CD14-positive monocyte (primary cell): Measurements from ENCODE around the gene ANK2. TPM values are rescaled to one million over a fixed set of nuclear protein-coding genes. Genes with fewer than 3 reads are reported as not detected.

Experiments used
- DNase-seq, 3 donors: peaks; one replicate each; pipeline ENCODE4 v3.0.0-alpha.2; 2011 to 2022
- H2AFZ ChIP-seq: 2 replicates; pipeline ENCODE4 v1.6.0; 2012; ENCODE audit warnings: mild to moderate bottlenecking, low read depth, low read length, inconsistent platforms; ENCODE audit not compliant: insufficient read depth, poor library complexity, severe bottlenecking
- H3K27ac ChIP-seq, 2 donors: 1 replicate in 1 of 2; 2 replicates in 1 of 2; pipeline ENCODE4 v1.5.1; 2012 to 2013; ENCODE audit warnings: low read length in 2 of 2, control low read depth in 1 of 2, inconsistent platforms in 1 of 2, low read depth in 1 of 2, mild to moderate bottlenecking in 1 of 2
- H3K27me3 ChIP-seq, 2 donors: one replicate each; pipeline versions ENCODE4 v1.6.0 to v1.6.1; 2011 to 2013; ENCODE audit warnings: low read length in 2 of 2; ENCODE audit not compliant: control insufficient read depth in 2 of 2, insufficient read depth in 2 of 2
- H3K36me3 ChIP-seq, 2 donors: replicated peaks in 1 of 2; 1 replicate in 1 of 2; 2 replicates in 1 of 2; pipeline versions ENCODE4 v1.5.1 to v1.6.1; 2012 to 2013; ENCODE audit warnings: low read length in 2 of 2, control low read depth in 1 of 2, inconsistent platforms in 1 of 2, mild to moderate bottlenecking in 1 of 2; ENCODE audit not compliant: insufficient read depth in 2 of 2, control insufficient read depth in 1 of 2
- H3K4me1 ChIP-seq, 2 donors: 1 replicate in 1 of 2; 2 replicates in 1 of 2; pipeline versions ENCODE4 v1.5.1 to v1.6.1; 2012 to 2013; ENCODE audit warnings: low read length in 2 of 2, control low read depth in 1 of 2, inconsistent platforms in 1 of 2, mild to moderate bottlenecking in 1 of 2, moderate library complexity in 1 of 2; ENCODE audit not compliant: insufficient read depth in 2 of 2, control insufficient read depth in 1 of 2
- H3K4me2 ChIP-seq: replicated peaks from 2 replicates; pipeline ENCODE3; 2012; ENCODE audit warnings: low read length, moderate library complexity, mild to moderate bottlenecking; ENCODE audit not compliant: poor library complexity, severe bottlenecking; ENCODE audit errors: extremely low read depth
- H3K4me3 ChIP-seq, 3 experiments: fragments of 200-600 bp in 1 of 3; sonication (generic) in 1 of 3; replicated peaks in 1 of 3; 1 replicate in 2 of 3; 2 replicates in 1 of 3; pipeline ENCODE4 v1.5.1; 2011 to 2013; ENCODE audit warnings: low read length in 3 of 3, mild to moderate bottlenecking in 3 of 3, control low read depth in 2 of 3, low read depth in 2 of 3, inconsistent platforms in 1 of 3, moderate library complexity in 1 of 3
- H3K79me2 ChIP-seq: 2 replicates; pipeline ENCODE4 v1.6.0; 2012; ENCODE audit warnings: mild to moderate bottlenecking, control low read depth, inconsistent platforms, low read length, moderate library complexity; ENCODE audit not compliant: insufficient read depth
- H3K9ac ChIP-seq: 2 replicates; pipeline ENCODE4 v1.6.0; 2017; ENCODE audit warnings: low read length, mild to moderate bottlenecking; ENCODE audit not compliant: insufficient read depth, poor library complexity, severe bottlenecking
- H3K9me3 ChIP-seq, 2 donors: replicated peaks in 1 of 2; 1 replicate in 1 of 2; 2 replicates in 1 of 2; pipeline versions ENCODE4 v1.5.1 to v1.6.1; 2012 to 2013; ENCODE audit warnings: low read length in 2 of 2, control low read depth in 1 of 2; ENCODE audit not compliant: control insufficient read depth in 1 of 2, insufficient read depth in 1 of 2
- H4K20me1 ChIP-seq: 2 replicates; pipeline ENCODE4 v1.6.0; 2012; ENCODE audit warnings: mild to moderate bottlenecking, low read length, control low read depth, moderate library complexity; ENCODE audit not compliant: insufficient read depth
- H3K27ac Mint-ChIP-seq, 7 donors: one replicate each; pipeline ENCODE4 v1.8.0; 2020; ENCODE audit warnings: mild to moderate bottlenecking in 7 of 7, mixed read lengths in 7 of 7, moderate library complexity in 6 of 7, inconsistent platforms in 2 of 7
- H3K27me3 Mint-ChIP-seq, 3 donors: one replicate each; pipeline ENCODE4 v1.8.0; 2021 to 2022; ENCODE audit warnings: low read depth in 3 of 3, mild to moderate bottlenecking in 3 of 3, mixed read lengths in 3 of 3, moderate library complexity in 3 of 3, inconsistent platforms in 1 of 3
- H3K36me3 Mint-ChIP-seq, 2 donors: one replicate each; pipeline ENCODE4 v1.8.0; 2020; ENCODE audit warnings: mixed read lengths in 2 of 2, inconsistent platforms in 1 of 2, mild to moderate bottlenecking in 1 of 2
- H3K4me1 Mint-ChIP-seq: one replicate; pipeline ENCODE4 v1.8.0; 2020; ENCODE audit warnings: mild to moderate bottlenecking, mixed read lengths
- H3K4me3 Mint-ChIP-seq, 2 donors: one replicate each; pipeline ENCODE4 v1.8.0; 2020; ENCODE audit warnings: mild to moderate bottlenecking in 2 of 2, mixed read lengths in 2 of 2, moderate library complexity in 1 of 2
- H3K9me3 Mint-ChIP-seq, 7 donors: one replicate each; pipeline ENCODE4 v1.8.0; 2020 to 2022; ENCODE audit warnings: mixed read lengths in 7 of 7, mild to moderate bottlenecking in 6 of 7, moderate library complexity in 6 of 7, inconsistent platforms in 2 of 7
- WGBS: methylation state at CpG from one replicate; pipeline ENCODE4 v1.1.5; 2013; ENCODE audit warnings: missing lambda C conversion rate; ENCODE audit not compliant: insufficient coverage; 5-methylcytosine and 5-hydroxymethylcytosine counted together
- intact Hi-C, 2 donors: fragments of 100-400 bp; cut with micrococcal nuclease; formaldehyde crosslinking; loops; one replicate each; pipeline versions ENCODE4 v1.15.0 to v1.15.1; 2023
- polyA plus RNA-seq, 3 donors: library from polyadenylated mRNA; depleted of rRNA in 1 of 3; unstranded in 2 of 3; stranded (reverse) in 1 of 3; fragments of 300-500 nt in 2 of 3; fragments of >200 nt in 1 of 3; fragmentation: Illumina TruSeq in 2 of 3; gene quantifications; 1 replicate in 2 of 3; 2 replicates in 1 of 3; pipeline ENCODE4 v1.2.3, GENCODE V29; 2012 to 2021
- TF ChIP-seq, protein P1 (sequence below): fragments of 200-600 bp; IDR thresholded peaks from one replicate; pipeline ENCODE4 v1.8.0; 2022; ENCODE audit warnings: antibody characterized with exemption, mild to moderate bottlenecking

The ANK2 gene
- polyA plus RNA-seq, 3 donors: not detected

DNA sequence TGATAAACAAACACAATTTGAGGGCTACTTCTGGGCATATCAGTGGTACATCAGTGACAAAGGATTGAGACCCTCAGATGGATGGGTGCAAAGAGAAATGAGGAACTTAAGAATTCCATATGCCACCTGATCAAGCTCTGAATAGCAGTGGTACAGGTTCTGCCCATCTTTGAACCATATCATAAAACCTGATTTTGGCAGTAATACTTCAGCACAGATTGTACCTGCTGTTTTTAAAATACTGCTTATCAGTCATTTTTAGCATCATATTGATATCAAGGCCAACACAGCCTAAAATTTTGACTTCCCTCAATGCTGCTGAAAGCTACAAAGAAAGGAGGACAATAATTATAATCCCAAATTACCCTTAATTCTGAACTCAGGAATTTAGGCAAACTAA is 41.5 kb downstream of the ANK2 start:
- H3K9ac ChIP-seq: no peak overlapping the region
- Mint-ChIP-seq H3K4me1 (no peaks in the 10 kb centered on the region), H3K4me3 (no peak overlapping the region), H3K27ac (no peak overlapping the region), H3K9me3 (peaks cover 0 to 3% (median 0%) of the 10 kb centered on the region in 7 donors), H3K27me3 (peaks cover 0 to 3% (median 0%) of the 10 kb centered on the region in 3 donors), H3K36me3 (no peaks in the 10 kb centered on the region)
- no peak overlapping the region for H3K4me2 ChIP-seq
- intact Hi-C loops: no loop called here
- TF ChIP-seq, protein P1, sequence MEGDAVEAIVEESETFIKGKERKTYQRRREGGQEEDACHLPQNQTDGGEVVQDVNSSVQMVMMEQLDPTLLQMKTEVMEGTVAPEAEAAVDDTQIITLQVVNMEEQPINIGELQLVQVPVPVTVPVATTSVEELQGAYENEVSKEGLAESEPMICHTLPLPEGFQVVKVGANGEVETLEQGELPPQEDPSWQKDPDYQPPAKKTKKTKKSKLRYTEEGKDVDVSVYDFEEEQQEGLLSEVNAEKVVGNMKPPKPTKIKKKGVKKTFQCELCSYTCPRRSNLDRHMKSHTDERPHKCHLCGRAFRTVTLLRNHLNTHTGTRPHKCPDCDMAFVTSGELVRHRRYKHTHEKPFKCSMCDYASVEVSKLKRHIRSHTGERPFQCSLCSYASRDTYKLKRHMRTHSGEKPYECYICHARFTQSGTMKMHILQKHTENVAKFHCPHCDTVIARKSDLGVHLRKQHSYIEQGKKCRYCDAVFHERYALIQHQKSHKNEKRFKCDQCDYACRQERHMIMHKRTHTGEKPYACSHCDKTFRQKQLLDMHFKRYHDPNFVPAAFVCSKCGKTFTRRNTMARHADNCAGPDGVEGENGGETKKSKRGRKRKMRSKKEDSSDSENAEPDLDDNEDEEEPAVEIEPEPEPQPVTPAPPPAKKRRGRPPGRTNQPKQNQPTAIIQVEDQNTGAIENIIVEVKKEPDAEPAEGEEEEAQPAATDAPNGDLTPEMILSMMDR: no peak
- no peaks in the 10 kb centered on the region for H3K9me3 ChIP-seq
- H3K4me3 ChIP-seq: no peak overlapping the region
- no peaks in the 10 kb centered on the region for H3K36me3 ChIP-seq
- H2AFZ ChIP-seq: no peak overlapping the region
- no peaks in the 10 kb centered on the region for H3K4me1 ChIP-seq
- DNase-seq: no peak
- no peaks in the 10 kb centered on the region for H4K20me1 ChIP-seq
- no peaks in the 10 kb centered on the region for H3K79me2 ChIP-seq
- H3K27ac ChIP-seq: no peak overlapping the region
- no peaks in the 10 kb centered on the region for H3K27me3 ChIP-seq

DNA sequence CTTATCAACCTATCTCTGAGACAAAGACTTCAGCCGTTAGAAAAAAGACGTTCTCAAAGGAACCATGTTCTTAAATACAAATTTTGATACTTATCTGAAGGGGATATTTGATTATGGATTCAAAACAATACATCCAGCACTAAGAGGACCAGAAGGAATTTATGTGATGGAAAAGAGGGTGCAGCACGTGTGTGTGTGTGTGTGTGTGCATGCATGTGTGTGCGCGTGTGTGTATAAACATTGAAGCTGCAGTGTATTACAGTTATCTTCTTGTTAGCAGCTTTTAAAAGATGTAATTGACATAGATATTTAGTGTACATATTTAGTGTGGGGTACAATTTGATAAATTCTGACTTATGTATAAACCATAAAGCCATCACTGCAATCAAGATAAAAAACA is 44.9 kb downstream of the ANK2 start:
- Histone ChIP-seq H3K36me3 (no peaks in the 10 kb centered on the region), H4K20me1 (no peaks in the 10 kb centered on the region), H3K27me3 (no peaks in the 10 kb centered on the region), H3K9ac (no peak overlapping the region), H3K27ac (no peak overlapping the region), H2AFZ (no peak overlapping the region), H3K4me3 (no peak overlapping the region), H3K79me2 (no peaks in the 10 kb centered on the region), H3K4me1 (no peaks in the 10 kb centered on the region), H3K4me2 (no peak overlapping the region), H3K9me3 (no peaks in the 10 kb centered on the region)
- Mint-ChIP-seq H3K36me3 (no peaks in the 10 kb centered on the region), H3K4me3 (no peak overlapping the region), H3K27ac (no peak overlapping the region), H3K4me1 (no peaks in the 10 kb centered on the region), H3K9me3 (no peaks in the 10 kb centered on the region), H3K27me3 (peaks cover 0 to 2% (median 0%) of the 10 kb centered on the region in 3 donors)
- no peak for DNase-seq
- no CpG with 5 or more reads among the region's 5 CpGs for WGBS
- intact Hi-C loops: no loop called here
- TF ChIP-seq, protein P1: no peak
